Mesothelial cell of epicardium (in vitro differentiated cells): Measurements from ENCODE around the gene PUM1. TPM values are rescaled to one million over a fixed set of nuclear protein-coding genes. Genes with fewer than 3 reads are reported as not detected.
A peak's percentile ranks its signal among the peaks of the same experiment; 100 is the strongest.
"Not testable (repeated sequence)": the region's sequence is repeated elsewhere in the genome, so short reads cannot be mapped to it uniquely, and the experiment has no call there.

Source experiments
- DNase-seq, 2 experiments: peaks; one replicate each; pipeline ENCODE4 v3.0.0; 2021; ENCODE audit warnings: low spot score in 2 of 2; ENCODE audit not compliant: unreplicated experiment in 2 of 2
- H3K27ac Mint-ChIP-seq: 2 replicates; pipeline ENCODE4 v1.8.0; 2021; ENCODE audit warnings: mixed read lengths
- H3K27me3 Mint-ChIP-seq: 2 replicates; pipeline ENCODE4 v1.8.0; 2021; ENCODE audit warnings: low read depth, mixed read lengths
- H3K36me3 Mint-ChIP-seq: 2 replicates; pipeline ENCODE4 v1.8.0; 2021; ENCODE audit warnings: mixed read lengths
- H3K4me1 Mint-ChIP-seq: 2 replicates; pipeline ENCODE4 v1.8.0; 2021; ENCODE audit warnings: mixed read lengths
- H3K4me3 Mint-ChIP-seq: 2 replicates; pipeline ENCODE4 v1.8.0; 2021; ENCODE audit warnings: mild to moderate bottlenecking, moderate library complexity, mixed read lengths
- H3K9me3 Mint-ChIP-seq: 2 replicates; pipeline ENCODE4 v1.8.0; 2021; ENCODE audit warnings: mixed read lengths
- CTCF ChIP-seq: fragments of 200-600 bp; sonication (generic); IDR thresholded peaks from one replicate; pipeline ENCODE4 v1.5.0; 2021; ENCODE audit warnings: antibody characterized with exemption; ENCODE audit not compliant: unreplicated experiment
- total RNA-seq: library from RNA; stranded (reverse); gene quantifications from 3 replicates; pipeline ENCODE4 v1.2.1, GENCODE V29; 2021

The PUM1 gene
- total RNA-seq, 1 donor from 2014 or later, result 250 TPM

- Mint-ChIP-seq H3K27me3 (no peaks in the 10 kb centered on the region), H3K36me3 (no peaks in the 10 kb centered on the region), H3K4me3 (no peak overlapping the region), H3K27ac (no peak overlapping the region), H3K9me3 (no peaks in the 10 kb centered on the region), H3K4me1 (peaks cover 1% of the 10 kb centered on the region)
- DNase-seq, result no peak
- no peak for TF ChIP-seq CTCF
These were observed 3.9 kb upstream of the PUM1 start for GRCh38 chr1:31069392-31069791.

GRCh38 chr1:31064718-31065309 is 703 bp downstream of the PUM1 start:
- H3K4me1 Mint-ChIP-seq, result peaks cover 17% of the 10 kb centered on the region
- no peaks in the 10 kb centered on the region for H3K36me3 Mint-ChIP-seq
- peak overlapping the region; percentile 98 for H3K4me3 Mint-ChIP-seq

GRCh38 chr1:31064111-31064717 is 1.3 kb downstream of the PUM1 start:
- peak overlapping the region; percentile 98 for H3K4me3 Mint-ChIP-seq
- H3K36me3 Mint-ChIP-seq, result peaks cover under 1% of the 10 kb centered on the region
- DNase-seq, result no peak
- H3K27me3 Mint-ChIP-seq, result no peaks in the 10 kb centered on the region
- TF ChIP-seq CTCF, result no peak
- H3K9me3 Mint-ChIP-seq, result no peaks in the 10 kb centered on the region
- peak overlapping the region; percentile 100 for H3K27ac Mint-ChIP-seq
- H3K4me1 Mint-ChIP-seq, result peaks cover 18% of the 10 kb centered on the region

More at GRCh38 chr1:31064718-31065309, 703 bp downstream of the PUM1 start:
- no peak for DNase-seq
- Mint-ChIP-seq H3K9me3 (no peaks in the 10 kb centered on the region), H3K27me3 (no peaks in the 10 kb centered on the region), H3K27ac (peak overlapping the region; percentile 100)
- TF ChIP-seq CTCF, result no peak

GRCh38 chr1:31063631-31064030 is 1.9 kb downstream of the PUM1 start:
- H3K27me3 Mint-ChIP-seq, result no peaks in the 10 kb centered on the region
- H3K4me1 Mint-ChIP-seq, result peaks cover 23% of the 10 kb centered on the region
- peaks cover 5% of the 10 kb centered on the region for H3K36me3 Mint-ChIP-seq
- no peak for TF ChIP-seq CTCF
- no peak for DNase-seq
- H3K9me3 Mint-ChIP-seq, result no peaks in the 10 kb centered on the region
- H3K27ac Mint-ChIP-seq, result peak overlapping the region; percentile 100
- peak overlapping the region; percentile 98 for H3K4me3 Mint-ChIP-seq

GRCh38 chr1:31062867-31063380 is 2.6 kb downstream of the PUM1 start:
- Mint-ChIP-seq H3K9me3 (no peaks in the 10 kb centered on the region), H3K27ac (peak overlapping the region; percentile 100)
- no peak for TF ChIP-seq CTCF

GRCh38 chr1:31062162-31062866 is 3.2 kb downstream of the PUM1 start:
- Mint-ChIP-seq H3K4me3 (peak overlapping the region; percentile 98), H3K27ac (peak overlapping the region; percentile 100), H3K4me1 (peaks cover 31% of the 10 kb centered on the region), H3K36me3 (peaks cover 13% of the 10 kb centered on the region)
- DNase-seq, H3K27me3 Mint-ChIP-seq, H3K9me3 Mint-ChIP-seq: not testable (repeated sequence)

More at GRCh38 chr1:31062867-31063380, 2.6 kb downstream of the PUM1 start:
- H3K27me3 Mint-ChIP-seq, result no peaks in the 10 kb centered on the region
- no peak for DNase-seq
- H3K36me3 Mint-ChIP-seq, result peaks cover 8% of the 10 kb centered on the region
- H3K4me1 Mint-ChIP-seq, result peaks cover 27% of the 10 kb centered on the region
- peak overlapping the region; percentile 98 for H3K4me3 Mint-ChIP-seq
